ENCODE measurements around the gene MKRN2.

DNA sequence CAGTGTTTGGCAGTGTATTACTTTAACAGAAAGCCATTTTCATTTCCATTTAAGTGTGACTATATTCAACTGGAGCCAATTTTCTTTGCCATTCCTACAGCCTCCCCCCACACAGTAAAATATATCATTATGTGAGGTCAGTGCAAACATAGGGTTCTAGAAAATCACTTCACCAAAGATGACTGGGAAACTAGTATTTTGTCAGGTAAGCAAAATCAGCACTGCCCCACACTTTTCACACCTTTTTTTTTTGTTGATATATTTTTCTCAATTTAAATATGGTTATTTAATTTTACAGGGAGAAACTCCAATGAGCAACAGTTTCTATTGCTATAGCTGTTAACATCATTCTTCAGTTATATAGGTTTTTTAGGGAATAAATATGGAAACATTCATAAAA lies 41.3 kb upstream of the MKRN2 start:
- TF ChIP-seq CTCF (IDR thresholded peaks at IDR 0.05) (no peak), POLR2A (IDR thresholded peaks at IDR 0.05) (no peak)

All from thyroid gland (tissue), 4 donors.